Stimulated activated CD4-positive, alpha-beta T cell treated with anti-CD3 and anti-CD28 coated beads, Interleukin-15, amount 100 ng/mL, for 48 hours (primary cell): ENCODE data around the gene SPATA16.
"Not testable (repeated sequence)": the region's sequence is repeated elsewhere in the genome, so short reads cannot be mapped to it uniquely, and the experiment has no call there.

ENCODE experiments used
- DNase-seq, 2 donors: peaks; one replicate each; pipeline ENCODE4 v3.0.0-alpha.2; 2020; ENCODE audit warnings: low read depth in 2 of 2

Gene SPATA16

DNA sequence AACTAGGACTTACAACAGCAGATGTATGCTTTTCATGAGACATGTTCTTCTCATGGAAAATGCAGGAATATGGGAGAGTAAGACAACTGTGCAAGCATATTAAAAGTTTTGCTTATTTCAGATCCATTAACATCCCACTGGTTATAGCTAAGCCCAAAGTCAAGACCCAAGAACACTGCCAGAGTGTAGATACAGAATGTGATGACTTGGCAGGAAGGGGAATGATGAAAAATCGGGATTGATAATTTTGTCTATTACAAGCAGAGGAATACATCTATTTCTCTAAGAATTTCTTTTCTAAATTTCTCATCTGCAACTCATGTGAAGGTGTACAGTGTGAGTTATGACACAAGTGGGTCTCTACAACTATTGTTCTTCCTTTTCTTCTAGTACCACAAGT lies 76.4 kb downstream of the SPATA16 start:
- DNase-seq: no peak

DNA sequence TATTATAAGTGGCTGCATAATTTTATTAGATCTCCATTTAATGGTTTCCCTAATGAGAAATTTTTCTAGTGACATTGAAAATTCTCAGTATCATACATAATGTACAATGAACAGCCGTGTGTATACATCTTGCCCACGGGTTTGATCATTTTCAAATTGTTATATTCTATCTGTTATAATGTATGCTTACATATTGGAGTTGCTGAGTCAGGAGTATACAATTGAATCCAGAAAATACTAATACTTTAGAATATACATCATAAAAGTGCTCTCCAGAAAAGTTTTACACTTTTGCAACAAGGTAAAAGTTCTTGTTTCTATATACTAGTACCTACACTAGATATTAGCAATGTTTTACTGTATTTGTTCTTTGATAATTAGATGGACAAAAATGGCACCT lies 82.8 kb downstream of the SPATA16 start:
- DNase-seq: no peak

DNA sequence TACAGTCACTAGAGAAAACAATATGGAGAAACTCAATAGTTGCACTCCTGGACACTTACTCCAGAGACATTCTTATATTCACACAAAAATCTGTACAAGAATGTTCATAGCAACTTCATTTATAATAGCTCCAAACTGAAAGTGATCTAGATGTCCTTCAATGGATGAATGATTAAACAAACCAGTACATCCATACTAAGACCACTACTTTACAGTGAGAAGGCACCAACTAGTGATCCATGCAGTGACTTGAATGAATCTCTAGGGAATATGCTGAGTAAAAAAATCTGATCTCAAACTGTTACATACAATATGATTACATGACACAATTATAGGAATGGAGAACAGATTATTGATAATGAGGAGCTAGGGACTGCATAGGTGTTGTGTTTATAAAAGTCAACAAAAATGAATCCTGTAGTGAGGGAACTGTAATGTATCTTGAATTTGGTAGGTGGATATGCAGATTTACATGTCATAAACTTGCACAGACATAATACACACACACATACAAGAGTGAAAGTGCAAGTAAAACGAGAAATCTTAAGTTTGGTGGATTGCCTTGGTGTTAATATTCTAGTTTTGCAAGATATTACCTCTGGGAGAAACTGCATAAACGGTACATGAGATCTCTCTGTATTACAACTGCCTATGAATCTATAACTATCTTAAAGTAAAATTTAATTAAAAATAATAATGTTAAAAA lies 85.7 kb downstream of the SPATA16 start:
- no peak for DNase-seq

DNA sequence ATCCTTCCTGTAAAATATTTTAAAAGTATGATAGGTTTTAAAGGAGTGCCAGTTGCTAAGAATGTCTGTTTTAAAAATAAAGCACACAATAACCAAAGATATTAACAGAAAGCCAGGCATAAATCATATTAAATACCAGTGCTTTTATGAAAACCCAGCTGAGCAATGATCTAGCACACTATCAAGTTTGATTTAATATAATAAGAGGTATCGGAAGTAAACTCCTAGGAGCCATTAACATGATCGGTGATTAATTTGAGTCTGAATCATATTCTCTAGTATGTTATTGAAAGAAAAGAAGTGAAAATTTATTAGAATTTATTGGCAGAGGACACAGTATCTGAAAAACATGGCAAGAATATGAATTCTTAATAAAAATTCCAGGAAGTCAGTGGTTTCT lies 91.7 kb downstream of the SPATA16 start:
- DNase-seq: no peak

DNA sequence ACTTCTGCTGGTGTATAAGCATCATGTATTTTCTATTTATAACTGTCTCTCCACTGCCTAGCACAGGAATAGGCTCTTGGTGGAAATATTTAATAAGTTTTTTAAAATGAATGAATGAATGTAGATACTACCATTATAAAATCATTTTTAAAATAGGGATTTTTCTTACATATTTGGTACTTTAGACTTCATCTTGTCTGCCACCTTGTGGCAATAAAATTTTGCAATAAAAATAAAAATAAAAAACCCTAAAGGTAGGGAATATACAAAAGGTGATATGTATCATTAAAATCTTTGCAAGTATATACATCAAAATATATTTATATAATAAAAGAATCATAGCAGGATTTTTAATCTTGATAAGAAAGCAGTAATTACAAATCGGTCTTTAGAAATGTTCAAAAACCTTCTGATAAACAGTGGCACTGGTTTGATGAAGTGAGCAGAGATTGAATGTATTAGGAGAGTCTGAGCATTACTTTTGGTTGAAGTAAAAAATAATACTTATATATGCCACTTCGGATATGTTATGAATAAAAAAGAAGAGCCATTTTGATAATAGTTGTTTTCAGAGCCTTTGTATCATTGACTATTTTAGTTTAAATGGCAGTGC lies 95.2 kb downstream of the SPATA16 start:
- DNase-seq: no peak

DNA sequence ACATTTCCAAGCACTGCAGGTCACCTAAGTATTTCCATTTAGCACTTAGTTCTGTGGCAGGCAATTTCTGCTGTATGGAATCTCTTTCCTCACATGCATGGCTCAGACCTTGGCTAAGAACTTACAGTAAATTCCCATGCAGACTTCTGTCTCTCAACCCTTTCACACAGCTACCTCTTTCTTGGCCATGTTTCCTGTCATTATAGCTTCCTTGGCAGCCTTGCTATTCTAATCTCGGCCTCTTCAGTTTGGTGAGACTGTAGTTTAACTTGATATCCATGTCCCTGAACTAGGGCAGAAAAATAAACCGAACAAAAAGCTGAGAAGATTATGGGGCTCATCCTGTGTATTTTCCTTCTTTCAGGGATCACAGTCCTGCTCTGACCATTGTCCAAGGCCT lies 96.0 kb downstream of the SPATA16 start:
- no peak for DNase-seq

DNA sequence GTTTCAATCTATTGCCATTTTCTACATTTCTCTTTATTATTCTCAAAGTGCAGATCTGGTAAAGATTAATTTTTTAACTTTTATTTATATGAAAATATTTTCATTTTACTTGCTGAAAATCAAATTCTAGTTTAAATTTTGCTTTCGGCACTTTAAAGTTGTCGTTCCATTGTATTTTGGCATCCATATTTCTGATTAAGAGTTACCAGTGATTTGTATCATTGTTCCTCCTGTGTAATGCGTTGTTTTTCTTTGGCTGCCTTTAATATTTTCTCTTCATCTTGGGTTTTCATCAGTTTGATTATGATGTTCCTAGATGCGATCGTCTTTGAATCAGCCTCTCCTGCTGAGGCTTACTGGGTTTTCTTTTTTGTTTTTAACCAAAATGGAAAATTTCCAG lies 97.3 kb downstream of the SPATA16 start:
- DNase-seq: no peak

DNA sequence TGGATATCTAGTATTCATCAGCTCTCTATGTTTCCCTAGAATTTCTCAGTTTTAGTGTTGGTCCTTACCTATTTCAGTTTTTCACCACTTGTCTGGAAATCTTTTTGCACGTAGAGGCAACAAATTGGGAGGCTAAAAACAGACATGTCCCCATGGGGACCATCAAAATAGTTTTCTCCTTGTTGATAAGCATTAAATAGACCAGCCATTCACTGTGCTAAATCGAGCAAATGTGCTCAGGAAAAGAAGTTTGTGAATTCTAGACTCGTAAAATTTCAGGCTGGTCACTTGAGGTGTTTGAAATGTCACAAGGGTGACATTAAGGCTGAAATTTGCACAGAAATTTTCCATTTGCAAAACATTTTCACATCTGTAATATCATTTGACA lies 102.6 kb downstream of the SPATA16 start:
- DNase-seq: no peak

DNA sequence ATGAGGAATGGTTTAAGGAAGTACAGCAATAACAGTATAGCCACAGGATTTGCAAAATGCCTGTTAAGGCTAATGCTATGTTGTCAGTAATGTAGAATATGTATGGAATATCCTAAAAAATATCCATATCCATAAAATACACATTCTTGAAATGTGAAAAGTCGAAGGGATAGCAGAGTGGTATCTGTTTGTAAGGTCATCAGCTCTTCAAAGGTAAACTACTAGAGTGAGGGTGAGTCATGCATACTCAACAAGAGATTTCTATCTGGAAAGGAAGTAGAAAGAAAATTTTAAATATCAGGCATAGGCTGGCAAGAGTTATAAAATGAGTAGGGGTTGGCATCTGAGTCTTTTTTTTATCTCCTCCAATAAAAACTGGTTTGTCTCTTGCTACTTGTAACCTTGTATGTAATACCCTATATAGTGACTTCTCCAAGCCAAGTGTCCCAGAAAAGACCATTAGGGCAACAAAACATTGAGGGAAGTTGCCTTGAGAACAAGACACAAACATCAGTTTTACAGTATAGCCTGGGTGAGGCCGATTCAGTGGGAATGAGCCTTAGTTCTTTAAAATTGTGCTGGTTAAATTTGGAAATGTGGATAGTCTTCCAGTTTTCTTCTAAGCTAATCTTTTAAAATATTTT lies 103.1 kb downstream of the SPATA16 start:
- DNase-seq: no peak

DNA sequence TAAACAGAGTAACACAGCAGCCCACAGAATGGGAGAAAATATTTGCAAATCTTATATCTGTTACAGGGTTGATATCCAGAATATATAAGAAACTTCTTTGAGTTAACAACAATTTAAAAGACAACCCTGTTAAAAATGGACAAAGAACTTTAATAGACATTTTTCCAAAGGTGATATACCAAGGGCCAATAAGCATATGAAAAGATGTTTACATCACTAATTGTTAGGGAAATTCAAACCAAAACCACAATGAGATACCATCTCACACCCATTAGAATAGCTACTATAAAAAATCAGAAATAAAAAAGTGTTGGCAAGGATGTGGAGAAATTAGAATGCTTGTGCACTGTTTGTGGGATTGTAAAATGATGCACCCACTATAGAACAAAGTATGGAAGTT lies 110.8 kb downstream of the SPATA16 start:
- no peak for DNase-seq

DNA sequence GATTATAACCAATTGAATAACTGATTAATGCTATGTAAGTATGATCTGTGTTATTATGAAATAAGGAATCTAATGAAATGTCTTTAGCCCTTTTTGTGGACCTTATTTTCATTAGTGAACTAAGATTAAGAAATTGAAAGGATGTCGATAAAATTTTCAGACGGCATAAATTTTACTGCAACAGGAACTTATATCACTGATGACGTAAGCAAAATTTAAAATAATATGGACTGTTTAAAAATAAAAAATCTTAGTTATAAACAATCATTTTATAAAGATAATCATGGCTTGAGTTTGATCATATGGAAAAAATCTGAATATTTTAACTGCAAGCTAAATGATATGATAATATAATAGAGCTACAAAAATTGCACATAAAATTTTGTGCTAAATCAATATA lies 112.7 kb downstream of the SPATA16 start:
- no peak for DNase-seq

DNA sequence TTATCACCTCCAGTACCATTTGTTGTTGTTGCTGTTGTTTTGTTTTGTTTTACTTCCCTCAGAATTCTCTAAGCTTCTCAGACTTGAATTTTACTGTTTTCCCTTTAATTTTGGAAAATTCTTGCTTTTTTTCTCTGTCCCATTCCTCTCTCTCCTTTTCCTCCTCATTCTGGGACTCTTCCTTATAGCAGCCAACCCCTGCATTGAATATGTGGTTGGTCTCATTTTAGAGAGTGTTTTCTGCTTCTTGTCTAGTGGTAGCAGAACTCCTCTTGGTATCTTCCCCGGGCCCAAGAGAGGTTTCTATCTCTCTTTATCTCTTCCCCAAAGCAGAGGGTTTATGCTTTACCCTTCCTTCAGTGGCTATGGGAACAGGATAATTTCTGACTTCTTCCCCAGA lies 113.6 kb downstream of the SPATA16 start:
- no peak for DNase-seq

DNA sequence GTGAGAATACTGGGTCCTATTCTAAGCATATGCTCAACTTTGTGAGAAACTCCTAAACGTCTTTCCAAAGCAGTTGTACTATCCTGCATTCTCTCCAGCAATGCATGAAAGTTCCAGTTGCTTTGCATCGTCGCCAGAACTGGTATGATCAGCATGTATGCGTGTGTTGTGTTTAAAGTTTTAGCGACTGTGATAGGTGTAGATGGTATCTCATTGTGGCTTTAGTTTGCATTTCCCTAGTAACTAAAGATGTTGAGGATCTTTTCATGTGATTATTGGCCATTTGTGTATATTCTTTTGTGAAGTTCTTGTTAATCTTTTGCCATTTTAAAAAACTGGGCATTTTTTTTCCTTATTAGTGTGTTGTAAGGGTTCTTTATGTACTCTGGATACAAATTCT lies 115.1 kb downstream of the SPATA16 start:
- no peak for DNase-seq

DNA sequence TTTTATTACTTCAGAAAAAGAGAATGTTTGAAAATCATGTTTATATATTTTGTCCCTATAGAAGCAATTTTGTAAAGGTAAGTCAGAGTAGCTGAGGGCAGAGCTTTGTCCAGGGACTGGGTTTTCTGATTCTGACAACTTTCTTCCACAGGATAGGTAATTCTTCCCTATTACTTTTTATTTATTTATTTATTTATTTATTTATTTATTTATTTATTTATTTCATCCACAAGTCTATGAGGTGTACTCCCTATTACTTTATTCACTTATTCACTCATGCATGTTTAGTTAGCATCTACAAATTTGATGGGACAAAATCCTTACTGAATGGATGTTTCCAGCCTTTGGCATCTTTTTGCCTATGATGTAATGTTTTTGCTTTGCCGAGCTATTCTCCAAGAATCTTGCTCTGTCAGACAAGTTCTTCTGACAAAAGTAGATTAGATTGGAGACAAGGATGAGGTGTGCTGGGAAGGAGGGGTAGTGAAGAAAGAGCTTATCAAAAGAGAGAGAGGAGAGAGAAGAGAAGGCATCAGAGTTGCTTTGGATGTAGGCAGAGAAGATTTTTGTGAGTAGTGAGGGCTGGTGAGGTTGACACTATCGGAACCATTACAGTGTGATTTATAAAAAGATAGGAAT lies 119.4 kb downstream of the SPATA16 start:
- no peak for DNase-seq

DNA sequence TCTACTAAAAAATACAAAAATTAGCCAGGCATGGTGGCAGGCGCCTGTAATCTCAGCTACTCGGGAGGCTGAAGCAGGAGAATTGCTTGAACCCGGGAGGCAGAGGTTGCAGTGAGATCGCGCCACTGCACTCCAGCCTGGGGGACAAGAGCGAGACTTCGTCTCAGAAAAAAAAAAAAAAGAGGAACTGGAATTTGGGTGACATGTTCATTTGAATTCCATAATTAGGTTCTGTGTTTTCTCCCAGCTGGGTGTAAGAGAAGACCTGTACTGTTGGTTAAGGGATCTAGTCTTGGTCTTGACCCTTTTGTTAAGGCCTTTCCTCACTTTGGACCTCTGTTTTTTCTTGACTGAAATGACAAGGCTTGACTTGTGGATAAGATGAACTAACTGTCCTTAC lies 120.9 kb downstream of the SPATA16 start:
- not testable (repeated sequence) for DNase-seq

DNA sequence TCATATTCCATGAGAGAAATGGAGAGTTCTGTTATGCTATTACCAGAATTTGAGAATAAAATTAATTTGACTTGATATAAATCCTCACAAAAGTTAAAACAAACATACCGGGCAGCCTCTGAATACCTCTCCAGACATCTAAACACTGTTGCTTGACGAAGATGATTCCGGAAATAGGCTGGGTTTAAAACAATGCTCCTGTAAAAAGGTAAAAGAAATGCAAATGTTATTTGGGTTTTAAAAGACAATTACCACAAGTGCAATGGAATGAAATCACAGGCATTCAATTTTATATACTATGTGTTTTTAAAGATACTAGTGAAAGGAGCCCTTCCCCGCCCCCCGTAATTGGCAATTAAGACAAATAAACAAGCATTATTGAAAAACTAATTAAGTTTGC lies 121.7 kb downstream of the SPATA16 start:
- DNase-seq: no peak

DNA sequence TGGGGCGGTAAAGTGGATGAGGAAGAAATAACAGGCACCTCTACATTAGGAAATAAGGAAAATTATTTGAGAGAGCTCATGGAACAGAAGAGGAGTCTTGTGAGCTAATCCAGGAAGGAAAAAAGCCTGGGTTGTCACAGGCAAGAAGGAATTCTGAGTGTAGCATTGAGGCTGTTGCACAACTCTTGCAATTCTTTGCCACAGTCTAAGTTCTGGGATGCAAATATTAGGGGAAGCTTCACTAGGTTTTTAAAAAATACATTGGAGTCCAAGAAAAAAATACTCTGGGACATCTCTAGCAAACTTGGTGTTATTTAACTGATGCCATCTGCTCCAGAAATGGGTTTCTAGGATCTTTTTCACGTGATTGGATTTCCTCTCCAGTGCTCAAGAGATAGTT lies 122.3 kb downstream of the SPATA16 start:
- DNase-seq: no peak

DNA sequence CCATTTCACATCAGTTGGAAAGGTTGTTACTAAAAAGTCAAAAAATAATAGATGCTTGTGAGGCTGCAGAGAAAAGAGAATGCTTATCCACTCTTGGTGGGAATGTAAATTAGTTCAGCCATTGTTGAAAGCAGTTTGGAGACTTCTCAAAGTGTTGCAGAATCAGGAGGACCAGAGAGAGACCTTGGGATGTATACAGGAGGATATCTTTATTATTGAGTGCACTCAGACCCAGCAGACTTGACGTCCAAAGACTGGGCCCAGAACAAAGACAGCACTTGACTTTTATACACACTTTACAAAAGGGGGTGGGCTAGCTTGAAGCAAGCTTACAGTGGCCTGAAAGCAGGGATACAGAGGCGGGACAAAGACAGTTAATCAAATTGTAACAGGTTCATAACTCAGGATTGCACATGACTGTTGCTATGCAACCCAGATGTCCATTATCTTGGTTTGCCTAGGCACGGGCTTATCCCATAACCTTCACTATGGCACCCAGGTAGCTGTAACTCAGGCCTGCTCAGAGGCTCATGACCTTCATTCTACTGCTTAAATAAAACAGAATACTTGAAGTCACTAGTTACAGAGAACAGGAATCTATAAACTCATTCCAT lies 127.7 kb downstream of the SPATA16 start:
- no peak for DNase-seq

DNA sequence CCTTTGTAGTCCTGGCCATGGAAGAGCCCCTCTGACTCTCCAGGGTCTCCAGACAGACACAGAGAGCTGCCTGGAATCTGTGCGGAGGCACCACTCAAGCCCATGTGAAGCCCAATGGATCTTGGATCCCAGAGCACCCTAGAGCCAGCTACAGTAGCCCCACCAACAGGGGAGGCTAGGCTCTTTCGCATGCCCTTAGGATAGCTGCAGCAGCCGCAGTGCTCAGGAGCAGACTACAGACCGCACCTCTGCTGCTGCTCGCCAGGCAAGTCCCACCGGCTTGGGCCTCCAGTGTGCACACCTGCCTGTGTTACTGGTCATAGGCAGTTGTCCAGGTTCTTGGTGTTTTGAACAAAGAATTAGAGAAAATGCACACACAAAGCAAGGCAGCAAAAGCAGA lies 131.6 kb downstream of the SPATA16 start:
- no peak for DNase-seq

DNA sequence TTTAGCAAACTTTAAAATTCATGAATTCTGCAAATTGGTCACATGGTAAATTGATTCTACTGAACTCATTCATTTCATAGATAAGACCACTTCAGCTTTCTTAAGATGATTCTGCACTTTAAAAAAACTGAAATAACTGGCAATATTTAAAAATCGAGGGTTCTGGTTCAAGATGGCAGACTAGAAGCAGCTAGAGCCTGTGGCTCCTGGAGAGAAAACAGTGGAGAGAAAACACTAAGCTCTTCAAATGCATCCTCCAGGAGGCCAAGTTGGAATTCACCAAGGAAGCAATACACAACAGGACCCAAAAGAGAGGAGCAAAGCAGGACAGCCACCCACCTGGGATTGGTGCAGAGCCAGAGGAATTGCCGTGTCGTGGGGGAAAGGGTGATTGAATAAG lies 132.1 kb downstream of the SPATA16 start:
- DNase-seq: no peak

DNA sequence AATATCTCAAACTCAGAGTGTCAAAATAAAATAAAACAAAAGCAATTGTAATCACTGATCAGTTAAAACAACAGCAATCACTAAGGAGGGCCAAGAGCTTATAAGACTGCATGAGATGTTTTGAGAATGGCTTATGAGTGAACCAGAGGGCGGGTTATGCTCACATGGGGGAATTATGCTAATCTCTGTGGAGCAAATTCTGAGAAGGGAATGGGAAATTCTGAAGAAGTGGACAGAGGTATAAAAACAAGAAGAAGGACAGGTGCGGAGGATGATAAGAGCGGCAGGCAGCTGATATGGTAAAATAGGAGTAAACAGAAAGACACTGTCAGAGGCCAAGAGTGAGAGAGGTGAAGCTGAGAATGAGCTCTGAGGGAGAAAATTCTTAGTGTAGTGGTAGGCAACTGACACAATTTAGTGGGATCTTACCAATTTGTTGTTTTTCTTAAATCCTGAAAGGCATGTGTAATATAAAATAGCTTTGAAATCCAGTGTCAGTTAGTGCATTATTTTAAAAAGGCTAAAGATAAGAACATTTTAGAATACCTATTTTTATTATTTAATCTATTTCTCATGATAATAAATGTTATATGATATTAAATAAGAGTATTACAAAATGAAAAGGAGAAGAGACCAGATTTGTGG lies 133.8 kb downstream of the SPATA16 start:
- DNase-seq: no peak

DNA sequence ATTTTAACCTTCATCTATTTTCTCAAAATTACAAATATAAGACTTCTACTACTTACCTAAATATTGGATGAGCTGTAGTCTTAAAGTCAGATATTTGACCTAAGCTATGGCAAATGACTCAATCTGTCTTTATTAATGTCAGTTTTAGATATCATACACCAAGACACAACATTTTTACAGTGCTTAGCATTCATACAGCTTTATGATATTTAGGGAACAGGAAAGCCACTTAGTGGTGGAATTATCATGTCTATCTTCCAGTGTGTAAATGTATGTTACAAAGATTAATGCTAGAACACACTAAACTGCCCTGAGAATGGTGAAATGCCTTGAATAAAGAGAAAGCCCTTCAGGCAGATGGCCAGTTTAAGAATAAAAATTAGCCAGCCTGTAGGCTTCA lies 135.0 kb downstream of the SPATA16 start:
- DNase-seq: no peak
